MCF 10A (cell line): ENCODE results near the gene RIPK4. TPM values are rescaled to one million over a fixed set of nuclear protein-coding genes. Genes with fewer than 3 reads are reported as not detected.
"Not testable (repeated sequence)": the region's sequence is repeated elsewhere in the genome, so short reads cannot be mapped to it uniquely, and the experiment has no call there.

Experiments used
- BruUV-seq: library from RNA; stranded (reverse); fragments of 400-500 nt; replicated peaks from 2 replicates; lab custom pipeline; 2021; lab: Mats Ljungman, UMichigan
- CTCF ChIA-PET: fragments of 300-600 bp; sonication (Branson Sonifier 250); formaldehyde crosslinking; extraction: SDS; loops from one replicate; lab custom pipeline; 2021; ENCODE audit warnings: antibody characterized with exemption, inconsistent platforms; lab: Yijun Ruan, JAX
- POLR2A ChIA-PET: fragments of 300-600, 350-650 bp; sonication (Branson Sonifier 250); formaldehyde crosslinking; extraction: SDS; loops from one replicate; lab custom pipeline; 2020; ENCODE audit warnings: antibody characterized with exemption, inconsistent platforms; lab: Yijun Ruan, JAX
- DNase-seq: peaks from one replicate; pipeline ENCODE4 v3.0.0-alpha.2; 2018; ENCODE audit not compliant: unreplicated experiment
- H3K27ac Mint-ChIP-seq: one replicate; pipeline ENCODE4 v1.8.0; 2022; ENCODE audit warnings: mild to moderate bottlenecking, low read depth, mixed read lengths; ENCODE audit not compliant: unreplicated experiment
- H3K27me3 Mint-ChIP-seq: one replicate; pipeline ENCODE4 v1.8.0; 2022; ENCODE audit warnings: mixed read lengths; ENCODE audit not compliant: insufficient read depth, unreplicated experiment
- H3K36me3 Mint-ChIP-seq: one replicate; pipeline ENCODE4 v1.8.0; 2022; ENCODE audit warnings: mild to moderate bottlenecking, moderate library complexity, mixed read lengths; ENCODE audit not compliant: insufficient read depth, unreplicated experiment
- H3K4me1 Mint-ChIP-seq: one replicate; pipeline ENCODE4 v1.8.0; 2022; ENCODE audit warnings: mixed read lengths; ENCODE audit not compliant: insufficient read depth, unreplicated experiment
- H3K4me3 Mint-ChIP-seq: one replicate; pipeline ENCODE4 v1.8.0; 2022; ENCODE audit warnings: mild to moderate bottlenecking, moderate library complexity, mixed read lengths; ENCODE audit not compliant: unreplicated experiment
- H3K9me3 Mint-ChIP-seq: one replicate; pipeline ENCODE4 v1.8.0; 2022; ENCODE audit warnings: mixed read lengths; ENCODE audit not compliant: unreplicated experiment
- intact Hi-C: fragments of 100-400 bp; cut with micrococcal nuclease; formaldehyde crosslinking; loops from 2 replicates; pipeline ENCODE4 v1.14.1; 2022
- total RNA-seq: library from RNA; stranded (reverse); gene quantifications from 2 replicates; pipeline ENCODE4 v1.2.3, GENCODE V29; 2022
- TF ChIP-seq, protein P1 (sequence below): fragments of 200-600 bp; IDR thresholded peaks from one replicate; pipeline ENCODE4 v1.8.0; 2022; ENCODE audit warnings: antibody characterized with exemption, mild to moderate bottlenecking; ENCODE audit not compliant: unreplicated experiment

RIPK4 gene
- total RNA-seq, 1 experiment from 2014 or later = 22.3 TPM

DNA sequence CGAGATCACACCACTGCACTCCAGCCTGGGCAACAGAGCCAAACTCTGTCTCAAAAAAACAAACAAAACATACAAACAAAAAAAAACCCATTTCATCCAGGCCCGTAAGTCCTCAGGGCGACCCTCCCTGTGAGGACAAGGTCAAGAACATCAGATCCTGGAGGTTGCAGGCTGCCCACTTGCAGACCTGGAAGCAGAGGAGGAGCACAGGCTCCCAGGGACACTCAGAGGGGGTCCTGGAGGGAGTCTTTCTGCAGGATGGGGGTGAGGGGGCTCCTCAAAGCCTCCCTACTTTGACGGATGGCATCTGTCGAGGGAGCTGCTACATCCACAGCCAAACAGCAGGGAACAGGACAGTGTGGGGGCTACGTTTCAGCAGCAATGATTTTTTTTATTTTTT lies 47.2 kb downstream of the RIPK4 start:
- Mint-ChIP-seq H3K9me3 (no peaks in the 10 kb centered on the region), H3K4me3 (no peak overlapping the region), H3K4me1 (peaks cover 17% of the 10 kb centered on the region), H3K27me3 (no peaks in the 10 kb centered on the region), H3K27ac (no peak overlapping the region), H3K36me3 (no peaks in the 10 kb centered on the region)
- ChIA-PET CTCF (interaction anchor here (0.7 to 2.4 kb wide), 3 partner anchors 15 to 107 kb away, joined by 3 to 9 read pairs (median 4); no protein-coding TSS in a partner anchor), POLR2A (no interaction called here)
- TF ChIP-seq, protein P1, sequence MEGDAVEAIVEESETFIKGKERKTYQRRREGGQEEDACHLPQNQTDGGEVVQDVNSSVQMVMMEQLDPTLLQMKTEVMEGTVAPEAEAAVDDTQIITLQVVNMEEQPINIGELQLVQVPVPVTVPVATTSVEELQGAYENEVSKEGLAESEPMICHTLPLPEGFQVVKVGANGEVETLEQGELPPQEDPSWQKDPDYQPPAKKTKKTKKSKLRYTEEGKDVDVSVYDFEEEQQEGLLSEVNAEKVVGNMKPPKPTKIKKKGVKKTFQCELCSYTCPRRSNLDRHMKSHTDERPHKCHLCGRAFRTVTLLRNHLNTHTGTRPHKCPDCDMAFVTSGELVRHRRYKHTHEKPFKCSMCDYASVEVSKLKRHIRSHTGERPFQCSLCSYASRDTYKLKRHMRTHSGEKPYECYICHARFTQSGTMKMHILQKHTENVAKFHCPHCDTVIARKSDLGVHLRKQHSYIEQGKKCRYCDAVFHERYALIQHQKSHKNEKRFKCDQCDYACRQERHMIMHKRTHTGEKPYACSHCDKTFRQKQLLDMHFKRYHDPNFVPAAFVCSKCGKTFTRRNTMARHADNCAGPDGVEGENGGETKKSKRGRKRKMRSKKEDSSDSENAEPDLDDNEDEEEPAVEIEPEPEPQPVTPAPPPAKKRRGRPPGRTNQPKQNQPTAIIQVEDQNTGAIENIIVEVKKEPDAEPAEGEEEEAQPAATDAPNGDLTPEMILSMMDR = no peak
- no TSS peak for BruUV-seq
- intact Hi-C loops = no loop called here
- DNase-seq = no peak

DNA sequence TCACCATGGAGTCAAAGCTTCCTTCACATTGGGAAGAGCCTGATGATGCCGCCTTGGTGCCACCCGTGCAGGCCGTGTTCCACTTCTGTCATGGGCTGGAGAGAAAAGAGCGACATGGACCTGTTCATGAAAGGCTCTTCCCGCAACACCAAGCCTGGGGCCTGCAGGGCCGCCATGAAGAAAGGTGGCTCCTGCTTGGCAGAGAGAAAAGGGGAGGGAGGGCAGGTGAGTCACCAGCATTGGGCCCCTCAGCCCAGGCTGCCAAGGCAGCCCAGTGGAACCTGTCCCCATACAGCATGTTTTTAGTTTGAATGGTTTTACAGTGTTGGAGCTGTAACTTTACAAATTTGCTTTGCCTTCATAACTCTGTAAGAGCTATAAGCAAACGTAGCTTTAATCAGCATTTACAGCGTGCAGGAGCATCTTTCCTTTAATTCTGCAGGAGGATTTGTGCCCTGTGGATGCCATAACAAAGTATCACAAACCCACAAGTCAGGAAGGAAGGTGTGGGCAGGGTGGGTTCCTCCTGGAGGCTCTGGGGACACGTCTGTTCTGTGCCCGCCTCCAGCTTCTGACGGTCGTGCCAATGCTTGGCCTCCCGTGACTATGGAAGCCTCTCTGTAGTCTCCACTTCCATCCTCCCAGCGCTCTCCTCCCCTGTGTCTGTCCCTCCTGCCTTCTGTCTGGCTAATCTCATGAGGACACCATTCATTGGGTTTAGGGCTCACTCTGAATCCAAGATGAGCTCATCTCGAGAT lies 49.1 kb downstream of the RIPK4 start:
- H3K9me3 Mint-ChIP-seq = no peaks in the 10 kb centered on the region
- H3K27me3 Mint-ChIP-seq = no peaks in the 10 kb centered on the region
- no peaks in the 10 kb centered on the region for H3K36me3 Mint-ChIP-seq
- DNase-seq = no peak
- TF ChIP-seq, protein P1 = no peak
- no peak overlapping the region for H3K4me3 Mint-ChIP-seq
- POLR2A ChIA-PET = interaction anchor here (0.7 to 1.4 kb wide), 2 partner anchors 102 to 331 kb away, joined by 3 to 4 read pairs; no protein-coding TSS in a partner anchor
- intact Hi-C loops = no loop called here
- CTCF ChIA-PET = interaction anchor here (0.7 to 1.1 kb wide), 3 partner anchors 35 to 536 kb away, joined by 3 to 4 read pairs (median 3); no protein-coding TSS in a partner anchor
- no TSS peak for BruUV-seq
- H3K4me1 Mint-ChIP-seq = peaks cover 17% of the 10 kb centered on the region
- peak overlapping the region; percentile 87 for H3K27ac Mint-ChIP-seq

DNA sequence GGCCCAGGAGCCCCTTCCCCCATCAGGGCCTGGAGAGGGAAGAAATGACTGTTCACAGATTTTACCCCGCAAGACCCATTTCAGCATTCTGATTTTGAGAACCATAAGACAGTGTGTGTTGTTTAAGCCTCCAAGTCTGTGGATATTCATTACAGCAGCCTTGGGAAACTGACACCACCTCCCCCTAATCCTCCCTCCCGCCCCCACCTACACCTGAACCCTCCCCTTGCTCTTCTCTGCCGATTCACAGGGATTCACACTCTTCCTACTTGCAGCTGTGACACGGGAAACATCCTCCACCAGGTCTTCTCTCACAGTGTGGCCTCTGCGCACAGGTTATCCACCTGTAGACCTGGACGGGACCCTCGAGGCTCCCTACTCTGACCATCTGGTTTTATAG lies 50.1 kb downstream of the RIPK4 start:
- H3K36me3 Mint-ChIP-seq = no peaks in the 10 kb centered on the region
- TF ChIP-seq, protein P1 = no peak
- peak overlapping the region; percentile 87 for H3K27ac Mint-ChIP-seq
- no peaks in the 10 kb centered on the region for H3K9me3 Mint-ChIP-seq
- no TSS peak for BruUV-seq
- POLR2A ChIA-PET = interaction anchor here (1.3 to 2.6 kb wide), 7 partner anchors 9 to 101 kb away, joined by 4 to 22 read pairs (median 7); no protein-coding TSS in a partner anchor
- H3K4me3 Mint-ChIP-seq = no peak overlapping the region
- H3K4me1 Mint-ChIP-seq = peaks cover 20% of the 10 kb centered on the region
- CTCF ChIA-PET = interaction anchor here (1.0 to 2.1 kb wide), 3 partner anchors 11 to 105 kb away, joined by 3 to 5 read pairs (median 5); no protein-coding TSS in a partner anchor
- intact Hi-C loops = no loop called here
- H3K27me3 Mint-ChIP-seq = no peaks in the 10 kb centered on the region
- no peak for DNase-seq

DNA sequence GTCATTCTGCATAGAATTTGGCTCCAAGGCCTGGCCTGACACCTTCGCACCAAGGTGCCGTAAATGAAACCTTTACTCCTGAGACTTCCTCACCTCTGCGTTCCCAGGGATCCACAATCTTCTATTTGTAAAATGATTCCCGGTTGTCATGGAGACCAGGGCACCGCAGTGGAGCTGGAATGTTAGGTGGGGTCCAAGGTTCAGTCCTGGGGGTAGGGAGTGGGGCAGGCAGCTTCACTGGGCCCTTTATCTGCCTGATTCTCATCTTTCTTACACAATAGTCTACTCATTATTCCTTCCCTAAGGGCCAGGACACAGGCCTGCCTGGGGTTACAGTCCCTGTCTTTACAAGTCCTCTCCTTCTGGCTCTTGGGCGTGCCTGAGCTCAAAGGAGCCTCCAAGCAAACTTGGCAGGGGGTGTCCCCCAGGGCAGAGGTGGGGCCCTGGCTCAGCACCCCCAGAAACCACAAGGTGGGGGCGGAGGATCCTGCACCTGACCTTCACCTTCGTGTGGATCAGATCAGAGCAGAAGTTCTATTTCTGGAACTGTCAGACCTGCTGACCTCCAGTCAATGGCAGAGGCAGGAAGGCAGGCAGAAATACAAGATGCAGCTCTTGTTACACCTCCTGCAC lies 51.1 kb downstream of the RIPK4 start:
- H3K27me3 Mint-ChIP-seq = no peaks in the 10 kb centered on the region
- no peak overlapping the region for H3K4me3 Mint-ChIP-seq
- ChIA-PET POLR2A (interaction anchor here (0.6 to 2.6 kb wide), 12 partner anchors 8 to 103 kb away, joined by 3 to 22 read pairs (median 6); partner anchors contain the start of gene RIPK4), CTCF (interaction anchor here (0.6 to 2.1 kb wide), 6 partner anchors 12 to 399 kb away, joined by 3 to 5 read pairs (median 3); no protein-coding TSS in a partner anchor)
- H3K36me3 Mint-ChIP-seq = no peaks in the 10 kb centered on the region
- H3K9me3 Mint-ChIP-seq = no peaks in the 10 kb centered on the region
- no TSS peak for BruUV-seq
- H3K27ac Mint-ChIP-seq = peak overlapping the region; percentile 87
- TF ChIP-seq, protein P1 = no peak
- peak; percentile 69 for DNase-seq
- H3K4me1 Mint-ChIP-seq = peaks cover 23% of the 10 kb centered on the region
- intact Hi-C loops = no loop called here

DNA sequence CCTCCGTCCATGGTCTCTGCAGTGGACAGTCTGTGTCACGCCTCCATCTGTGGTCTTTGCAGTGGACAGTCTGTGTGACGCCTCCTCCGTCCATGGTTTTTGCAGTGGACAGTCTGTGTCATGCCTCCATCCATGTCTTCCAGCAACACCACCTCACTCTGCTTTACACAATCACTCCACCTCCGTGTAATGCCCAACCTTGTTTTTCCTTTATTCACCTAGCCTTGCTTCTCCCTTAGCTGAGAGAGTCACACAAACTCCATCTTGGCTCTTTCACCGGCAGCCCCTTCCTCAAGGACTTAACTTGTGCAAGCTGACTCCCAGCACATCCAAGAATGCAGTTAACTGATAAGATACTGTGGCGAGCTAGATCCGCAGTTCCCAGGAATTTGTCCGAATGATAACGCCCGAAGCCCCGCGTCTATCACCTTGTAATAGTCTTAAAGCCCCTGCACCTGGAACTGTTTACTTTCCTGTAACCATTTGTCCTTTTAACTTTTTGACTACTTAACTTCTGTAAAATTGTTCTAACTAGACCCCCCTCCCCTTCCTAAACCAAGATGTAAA lies 52.5 kb downstream of the RIPK4 start:
- H3K27ac Mint-ChIP-seq, H3K27me3 Mint-ChIP-seq, DNase-seq, H3K9me3 Mint-ChIP-seq, intact Hi-C loops, BruUV-seq, CTCF ChIA-PET, H3K36me3 Mint-ChIP-seq, H3K4me3 Mint-ChIP-seq: not testable (repeated sequence)
- POLR2A ChIA-PET = interaction anchor here (0.6 to 2.6 kb wide), 4 partner anchors 12 to 83 kb away, joined by 3 to 22 read pairs (median 16); no protein-coding TSS in a partner anchor
- H3K4me1 Mint-ChIP-seq = peaks cover 23% of the 10 kb centered on the region
